Ovary (tissue), 9 donors: ENCODE measurements around the gene S100A16. TPM values are rescaled to one million over a fixed set of nuclear protein-coding genes. Genes with fewer than 3 reads are reported as not detected.
"Not testable (repeated sequence)": the region's sequence is repeated elsewhere in the genome, so short reads cannot be mapped to it uniquely, and the experiment has no call there.

ENCODE experiments used
- DNase-seq, 5 donors: peaks; one replicate each; pipeline ENCODE4 v3.0.0-alpha.2; 2019 to 2020
- H3K27ac ChIP-seq, 2 donors: fragments of 200-600 bp; one replicate each; pipeline versions ENCODE4 v1.5.1 to v1.8.0; 2019 to 2022
- H3K27me3 ChIP-seq: fragments of 200-600 bp; one replicate; pipeline ENCODE4 v1.8.0; 2022
- H3K36me3 ChIP-seq: fragments of 200-600 bp; sonication (generic); one replicate; pipeline ENCODE4 v1.5.1; 2019
- H3K4me1 ChIP-seq: one replicate; pipeline ENCODE4 v1.8.1; 2013; ENCODE audit warnings: mild to moderate bottlenecking, moderate library complexity; ENCODE audit not compliant: insufficient read depth
- H3K4me3 ChIP-seq: fragments of 200-600 bp; sonication (generic); one replicate; pipeline ENCODE4 v1.5.1; 2017
- H3K9me3 ChIP-seq, 2 donors: fragments of 200-600 bp in 1 of 2; sonication (generic) in 1 of 2; one replicate each; pipeline versions ENCODE4 v1.5.1 to v1.8.1; 2013 to 2019; ENCODE audit warnings: mild to moderate bottlenecking in 1 of 2, moderate library complexity in 1 of 2
- EP300 ChIP-seq: sonication (generic); formaldehyde crosslinking; IDR thresholded peaks from one replicate; pipeline ENCODE4 v1.6.1; 2017; ENCODE audit warnings: antibody characterized with exemption
- POLR2A ChIP-seq: fragments of 450-650 bp; IDR thresholded peaks from one replicate; pipeline ENCODE4 v1.6.1; 2017; ENCODE audit warnings: antibody characterized with exemption, mild to moderate bottlenecking, moderate library complexity
- WGBS, 3 donors: extraction: QIAGEN DNeasy Blood & Tissue Kit in 1 of 3; methylation state at CpG; one replicate each; pipeline versions ENCODE4 v1.1.5 to v1.1.7; 2013 to 2017; 5-methylcytosine and 5-hydroxymethylcytosine counted together
- intact Hi-C, 4 donors: fragments of 100-400 bp; cut with DNase I; formaldehyde crosslinking; loops; one replicate each; pipeline versions ENCODE4 v1.11.0 to v1.15.1; 2022 to 2023
- polyA plus RNA-seq, 2 donors: library from polyadenylated mRNA; stranded (reverse); fragments of 200-250 nt in 1 of 2; fragments of 350-450 nt in 1 of 2; fragmentation: Illumina TruSeq in 1 of 2; extraction: RNeasy Lipid Tissue Mini Kit (QIAGEN cat#74804) in 1 of 2; gene quantifications; one replicate each; pipeline ENCODE4 v1.2.3, GENCODE V29; 2013 to 2014
- total RNA-seq, 7 donors: library from RNA; depleted of rRNA in 2 of 7; stranded (reverse); fragments of >200 nt in 2 of 7; fragmentation: NEBNext Ultra II Directional in 3 of 7; extraction: Animal tissue kit (Norgen Biotek cat#: 25700) in 3 of 7; gene quantifications; one replicate each; pipeline versions ENCODE4 v1.1.0 to v1.2.4, GENCODE V29; 2016 to 2023
- TF ChIP-seq, protein P1 (sequence below), 3 donors: fragments of 450-650 bp in 2 of 3; fragments of 200-600 bp in 1 of 3; IDR thresholded peaks; one replicate each; pipeline versions ENCODE4 v1.5.1 to v1.8.0; 2016 to 2022; ENCODE audit warnings: antibody characterized with exemption in 3 of 3, mild to moderate bottlenecking in 1 of 3
- donor health status: DM: no; HTN: no; CAD: no; lungs with moderate emphysema.
- donor health status: DM: no; HTN: no; CAD: no.
- donor health status: Bipolar disorder and iron deficiency.
- donor health status: DM: yes; HTN: yes; CAD: no.
- donor health status: DM: no; HTN: no; CAD: no.
- donor health status: DM: yes; HTN: yes; CAD: no.

S100A16 gene
- total and polyA plus RNA-seq, 9 donors, result 40.7 to 200 (median 81.0) TPM

DNA sequence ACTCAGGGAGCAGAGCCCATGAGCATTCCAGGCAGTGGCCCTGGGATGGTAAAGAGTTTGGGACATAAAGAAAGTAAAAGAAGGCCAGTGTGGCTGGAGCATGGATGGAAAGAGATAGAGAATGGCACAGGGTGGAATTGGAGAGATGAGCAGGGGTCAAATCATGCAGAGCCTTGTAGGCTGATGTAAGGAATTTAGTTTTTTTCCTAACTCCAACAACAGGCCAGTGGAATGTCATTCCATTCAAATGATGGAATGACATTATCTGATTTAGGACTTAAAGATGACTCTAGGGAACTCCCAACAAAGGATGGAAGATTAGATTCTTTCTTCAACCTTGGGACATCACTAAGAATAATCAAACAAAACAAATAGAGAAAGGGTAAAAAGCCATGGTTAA, 34.4 kb downstream of the S100A16 start:
- DNase-seq, result no peak
- H3K4me3 ChIP-seq, result no peak overlapping the region
- peaks cover 1% of the 10 kb centered on the region for H3K4me1 ChIP-seq
- no peaks in the 10 kb centered on the region for H3K27me3 ChIP-seq
- no peak overlapping the region for H3K27ac ChIP-seq
- no peaks in the 10 kb centered on the region for H3K9me3 ChIP-seq
- no peaks in the 10 kb centered on the region for H3K36me3 ChIP-seq
- TF ChIP-seq, protein P1, sequence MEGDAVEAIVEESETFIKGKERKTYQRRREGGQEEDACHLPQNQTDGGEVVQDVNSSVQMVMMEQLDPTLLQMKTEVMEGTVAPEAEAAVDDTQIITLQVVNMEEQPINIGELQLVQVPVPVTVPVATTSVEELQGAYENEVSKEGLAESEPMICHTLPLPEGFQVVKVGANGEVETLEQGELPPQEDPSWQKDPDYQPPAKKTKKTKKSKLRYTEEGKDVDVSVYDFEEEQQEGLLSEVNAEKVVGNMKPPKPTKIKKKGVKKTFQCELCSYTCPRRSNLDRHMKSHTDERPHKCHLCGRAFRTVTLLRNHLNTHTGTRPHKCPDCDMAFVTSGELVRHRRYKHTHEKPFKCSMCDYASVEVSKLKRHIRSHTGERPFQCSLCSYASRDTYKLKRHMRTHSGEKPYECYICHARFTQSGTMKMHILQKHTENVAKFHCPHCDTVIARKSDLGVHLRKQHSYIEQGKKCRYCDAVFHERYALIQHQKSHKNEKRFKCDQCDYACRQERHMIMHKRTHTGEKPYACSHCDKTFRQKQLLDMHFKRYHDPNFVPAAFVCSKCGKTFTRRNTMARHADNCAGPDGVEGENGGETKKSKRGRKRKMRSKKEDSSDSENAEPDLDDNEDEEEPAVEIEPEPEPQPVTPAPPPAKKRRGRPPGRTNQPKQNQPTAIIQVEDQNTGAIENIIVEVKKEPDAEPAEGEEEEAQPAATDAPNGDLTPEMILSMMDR (IDR thresholded peaks at IDR 0.05), result no peak
- no peak for TF ChIP-seq POLR2A
- no peak for TF ChIP-seq EP300
- intact Hi-C loops, result loop anchor here in 2 of 4 donors (5.0 to 10.0 kb wide), 3 partner anchors 46 to 196 kb away; partner anchors contain the start of genes ILF2 (in 1 of the 2), S100A1 (in 1 of the 2), S100A13 (in 1 of the 2) and SLC27A3 (in 1 of the 2)

DNA sequence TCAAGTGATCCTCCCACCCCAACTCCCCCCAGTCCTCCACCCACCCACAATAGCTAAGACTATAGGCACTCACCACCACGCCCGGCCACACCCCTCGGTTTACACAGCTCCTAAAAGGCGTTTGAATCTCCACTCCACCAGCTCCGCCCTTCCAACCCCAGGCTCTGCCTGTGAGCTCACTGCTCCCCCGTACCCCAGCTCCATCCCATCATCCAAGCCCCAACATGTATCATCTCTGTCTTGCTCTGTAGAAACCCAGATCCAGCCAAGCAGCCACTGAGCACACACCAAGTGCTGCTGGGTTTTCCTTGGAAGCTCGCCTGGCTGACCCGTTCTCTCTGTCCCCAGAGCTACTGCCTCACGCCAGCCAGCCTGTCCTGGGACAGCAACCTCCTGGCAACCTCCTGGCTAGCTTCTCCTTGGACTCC, 35.3 kb downstream of the S100A16 start:
- intact Hi-C loops, result loop anchor here in 2 of 4 donors (5.0 to 10.0 kb wide), 3 partner anchors 47 to 197 kb away; partner anchors contain the start of genes ILF2 (in 1 of the 2), S100A1 (in 1 of the 2), S100A13 (in 1 of the 2) and SLC27A3 (in 1 of the 2)
- H3K27me3 ChIP-seq, result no peaks in the 10 kb centered on the region
- no peak for TF ChIP-seq POLR2A
- TF ChIP-seq, protein P1 (IDR thresholded peaks at IDR 0.05), result no peak
- TF ChIP-seq EP300, result no peak
- no peaks in the 10 kb centered on the region for H3K9me3 ChIP-seq
- DNase-seq, result no peak
- H3K36me3 ChIP-seq, result no peaks in the 10 kb centered on the region
- H3K4me3 ChIP-seq, result no peak overlapping the region
- H3K4me1 ChIP-seq, result peaks cover 2% of the 10 kb centered on the region
- WGBS, 3 donors, result 83 to 88% (median 84%) methylated on average over 9 of the region's 9 CpGs
- H3K27ac ChIP-seq, result no peak overlapping the region

DNA sequence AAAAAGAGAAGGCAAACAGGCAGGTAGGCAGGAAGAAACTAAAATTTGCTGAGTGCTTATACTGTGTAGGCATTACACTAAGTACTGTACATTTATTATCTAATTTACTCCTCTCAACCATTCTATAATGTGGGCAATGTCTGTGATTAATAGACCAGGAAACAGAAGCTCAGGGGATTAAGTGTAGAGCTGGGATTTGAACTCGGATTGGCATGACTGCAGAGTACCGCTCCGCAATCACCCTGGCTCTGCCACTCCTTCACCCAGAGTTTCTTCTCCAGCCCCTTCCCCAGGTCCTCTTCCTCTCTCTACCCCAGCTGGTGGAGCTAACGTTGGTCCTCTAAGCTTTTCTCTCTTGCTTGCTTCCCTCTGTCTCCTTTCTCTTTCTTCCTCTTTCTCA, 35.8 kb downstream of the S100A16 start:
- Histone ChIP-seq H3K27me3 (no peaks in the 10 kb centered on the region), H3K9me3 (no peaks in the 10 kb centered on the region), H3K36me3 (no peaks in the 10 kb centered on the region), H3K4me1 (peaks cover 2% of the 10 kb centered on the region), H3K4me3 (no peak overlapping the region), H3K27ac (no peak overlapping the region)
- WGBS, 3 donors, result 83 to 91% (median 85%) methylated on average over 4 of the region's 4 CpGs
- intact Hi-C loops, result loop anchor here in 2 of 4 donors (5.0 to 10.0 kb wide), 3 partner anchors 48 to 198 kb away; partner anchors contain the start of genes ILF2 (in 1 of the 2), S100A1 (in 1 of the 2), S100A13 (in 1 of the 2) and SLC27A3 (in 1 of the 2)
- DNase-seq, result no peak
- TF ChIP-seq POLR2A (no peak), EP300 (no peak)
- TF ChIP-seq, protein P1 (IDR thresholded peaks at IDR 0.05), result no peak

DNA sequence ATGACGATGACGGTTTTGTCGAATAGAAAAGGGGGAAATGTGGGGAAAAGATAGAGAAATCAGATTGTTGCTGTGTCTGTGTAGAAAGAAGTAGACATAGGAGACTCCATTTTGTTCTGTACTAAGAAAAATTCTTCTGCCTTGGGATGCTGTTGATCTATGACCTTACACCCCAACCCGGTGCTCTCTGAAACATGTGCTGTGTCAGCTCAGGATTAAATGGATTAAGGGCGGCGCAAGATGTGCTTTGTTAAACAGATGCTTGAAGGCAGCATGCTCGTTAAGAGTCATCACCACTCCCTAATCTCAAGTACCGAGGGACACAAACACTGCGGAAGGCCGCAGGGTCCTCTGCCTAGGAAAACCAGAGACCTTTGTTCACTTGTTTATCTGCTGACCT, 37.4 kb downstream of the S100A16 start:
- H3K27ac ChIP-seq, H3K4me3 ChIP-seq, DNase-seq, H3K36me3 ChIP-seq, H3K4me1 ChIP-seq, H3K27me3 ChIP-seq, H3K9me3 ChIP-seq: not testable (repeated sequence)
- intact Hi-C loops, result loop anchor here in 2 of 4 donors (5.0 to 10.0 kb wide), 3 partner anchors 49 to 199 kb away; partner anchors contain the start of genes ILF2 (in 1 of the 2), S100A1 (in 1 of the 2), S100A13 (in 1 of the 2) and SLC27A3 (in 1 of the 2)
- 87 to 89% (median 88%) methylated on average over 10 of the region's 10 CpGs for WGBS, 3 donors

DNA sequence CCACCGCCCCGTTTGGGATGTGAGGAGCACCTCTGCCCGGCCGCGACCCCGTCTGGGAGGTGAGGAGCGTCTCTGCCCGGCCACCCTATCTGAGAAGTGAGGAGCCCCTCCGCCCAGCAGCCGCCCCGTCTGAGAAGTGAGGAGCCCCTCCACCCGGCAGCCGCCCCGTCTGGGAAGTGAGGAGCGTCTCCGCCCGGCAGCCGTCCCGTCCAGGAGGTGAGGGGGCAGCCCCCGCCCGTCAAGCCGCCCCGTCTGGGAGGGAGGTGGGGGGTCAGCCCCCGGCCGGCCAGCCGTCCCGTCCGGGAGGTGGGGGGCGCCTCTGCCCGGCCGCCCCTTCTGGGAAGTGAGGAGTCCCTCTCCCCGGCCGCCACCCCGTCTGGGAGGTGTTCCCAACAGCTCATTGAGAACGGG, 37.9 kb downstream of the S100A16 start:
- not testable (repeated sequence) for H3K36me3 ChIP-seq, H3K4me1 ChIP-seq, H3K4me3 ChIP-seq, DNase-seq, H3K27ac ChIP-seq, H3K27me3 ChIP-seq, H3K9me3 ChIP-seq
- intact Hi-C loops, result loop anchor here in 2 of 4 donors (5.0 to 10.0 kb wide), 3 partner anchors 50 to 200 kb away; partner anchors contain the start of genes ILF2 (in 1 of the 2), S100A1 (in 1 of the 2), S100A13 (in 1 of the 2) and SLC27A3 (in 1 of the 2)
- WGBS, 3 donors, result 91 to 93% (median 93%) methylated on average over 17 to 35 of the region's 35 CpGs
